ENCODE measurements around the gene HNRNPA2B1.

- TF ChIP-seq CTCF (IDR thresholded peaks at IDR 0.05) (no peak), POLR2A (IDR thresholded peaks at IDR 0.05) (no peak)
These were observed 33.5 kb upstream of the HNRNPA2B1 start for GRCh38 chr7:26233902-26234511.
